ENCODE data around the gene MT1A.
A peak's percentile ranks its signal among the peaks of the same experiment; 100 is the strongest.
"Not testable (repeated sequence)": the region's sequence is repeated elsewhere in the genome, so short reads cannot be mapped to it uniquely, and the experiment has no call there.

MT1A gene

GRCh38 chr16:56610609-56611111, 27.8 kb upstream of the MT1A start:
- peak; percentile 26 for DNase-seq

GRCh38 chr16:56611281-56611833, 27.1 kb upstream of the MT1A start:
- DNase-seq = no peak

- DNase-seq = no peak
Observed at GRCh38 chr16:56613706-56614105, 24.8 kb upstream of the MT1A start.

DNA sequence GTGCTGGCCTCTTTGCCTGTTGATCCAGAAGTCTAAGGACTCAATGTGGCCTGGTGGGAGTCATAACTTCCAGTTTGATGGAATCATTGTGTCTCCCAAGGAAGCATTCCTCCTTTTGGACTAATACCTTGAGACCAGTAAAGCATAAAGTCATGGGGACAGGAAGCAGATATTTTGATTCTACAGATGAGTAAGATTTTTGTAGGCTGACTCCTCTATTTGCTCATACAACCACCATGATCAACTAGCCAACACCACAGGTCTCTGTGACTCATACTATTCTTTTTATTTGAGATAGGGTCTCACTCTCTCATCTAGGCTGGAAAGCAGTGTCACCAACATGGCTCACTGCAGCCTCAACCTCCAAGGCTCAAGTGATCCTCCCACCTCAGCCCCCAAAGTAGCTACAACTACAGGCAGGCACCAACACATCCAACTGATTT, 23.9 kb upstream of the MT1A start:
- peak; percentile 87 for DNase-seq

DNA sequence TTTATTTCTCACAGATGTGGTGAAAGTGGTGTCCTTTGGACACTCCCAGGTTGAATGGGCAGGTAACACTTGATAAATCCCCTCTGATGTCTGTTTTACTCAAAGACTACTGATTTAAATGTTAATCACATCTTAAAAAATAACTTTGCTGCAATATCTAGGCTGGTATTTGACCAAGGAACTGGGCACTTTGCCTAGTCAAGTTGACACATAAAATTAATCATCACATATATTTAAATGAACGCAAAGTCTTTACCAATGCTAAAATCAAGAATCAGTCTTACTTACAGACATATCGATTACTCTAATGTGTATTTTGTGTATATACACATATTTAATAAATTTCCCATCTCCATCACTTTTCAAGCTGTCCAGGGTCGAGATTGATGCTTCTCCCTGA, 23.1 kb upstream of the MT1A start:
- DNase-seq = peak; percentile 59

DNA sequence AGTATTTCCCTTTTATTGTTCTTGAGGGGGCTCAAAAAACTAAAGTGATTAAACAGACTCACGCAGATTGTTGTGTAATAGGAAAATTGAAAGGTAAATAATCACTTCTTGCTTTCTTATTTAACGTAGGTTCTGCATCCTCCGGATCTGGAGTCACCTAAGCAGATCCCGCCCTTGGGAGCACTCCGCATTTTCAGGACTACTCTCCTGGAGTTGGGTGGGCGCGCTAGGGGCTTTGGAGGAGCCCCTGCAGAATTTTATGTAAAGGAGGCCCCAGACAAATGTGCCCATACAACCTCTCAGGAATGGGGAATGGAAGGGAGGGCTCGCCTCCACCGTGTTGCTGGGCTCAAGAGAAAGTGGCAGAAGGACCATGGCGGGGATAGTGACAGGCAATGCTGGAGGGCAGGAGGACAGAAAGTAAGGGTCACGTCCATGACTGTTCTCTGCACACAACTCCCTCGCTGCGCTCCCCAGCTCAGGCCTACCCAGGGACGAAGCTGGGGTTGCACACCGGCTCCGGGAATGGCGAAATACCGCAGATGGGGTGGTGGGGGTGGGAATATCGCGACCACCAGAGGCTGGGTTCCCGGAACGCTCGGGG, 21.8 kb upstream of the MT1A start:
- DNase-seq = no peak

GRCh38 chr16:56617212-56618085, 21.0 kb upstream of the MT1A start:
- DNase-seq = peak; percentile 60

GRCh38 chr16:56618138-56618537, 20.3 kb upstream of the MT1A start:
- no peak for DNase-seq

GRCh38 chr16:56620339-56620897, 18.0 kb upstream of the MT1A start:
- no peak for DNase-seq

DNA sequence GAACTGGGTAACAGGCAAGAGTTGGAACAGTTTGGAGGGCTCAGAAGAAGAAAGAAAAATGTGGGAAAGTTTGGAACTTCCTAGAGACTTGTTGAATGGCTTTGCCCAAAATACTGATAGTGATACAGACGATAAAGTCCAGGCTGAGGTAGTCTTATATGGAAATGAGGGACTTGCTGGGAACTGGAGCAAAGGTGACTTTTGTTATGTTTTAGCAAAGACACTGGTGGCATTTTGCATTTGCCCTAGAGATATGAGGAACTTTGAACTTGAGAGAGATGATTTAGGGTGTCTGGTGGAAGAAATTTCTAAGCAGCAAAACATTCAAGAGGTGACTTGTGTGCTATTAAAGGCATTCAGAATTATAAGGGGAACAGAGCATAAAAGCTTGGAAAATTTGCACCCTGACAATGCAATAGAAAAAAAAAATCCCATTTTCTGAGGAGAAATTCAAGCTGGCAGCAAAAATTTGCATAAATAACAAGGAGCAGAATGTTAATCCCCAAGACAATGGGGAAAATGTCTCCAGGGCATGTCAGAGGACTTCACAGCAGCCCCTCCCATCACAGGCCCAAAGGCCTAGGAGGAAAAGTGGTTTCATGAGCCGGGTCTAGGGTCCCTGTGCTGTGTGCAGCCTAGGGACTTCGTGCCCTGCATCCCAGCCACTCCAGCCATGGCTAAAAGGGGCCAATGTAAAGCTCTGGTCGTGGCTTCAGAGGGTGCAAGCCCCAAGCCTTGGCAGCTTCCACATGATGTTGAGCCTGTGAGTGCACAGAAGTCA, 16.6 kb upstream of the MT1A start:
- DNase-seq = not testable (repeated sequence)

- DNase-seq = not testable (repeated sequence)
Observed at GRCh38 chr16:56623184-56623583, 15.3 kb upstream of the MT1A start.

DNA sequence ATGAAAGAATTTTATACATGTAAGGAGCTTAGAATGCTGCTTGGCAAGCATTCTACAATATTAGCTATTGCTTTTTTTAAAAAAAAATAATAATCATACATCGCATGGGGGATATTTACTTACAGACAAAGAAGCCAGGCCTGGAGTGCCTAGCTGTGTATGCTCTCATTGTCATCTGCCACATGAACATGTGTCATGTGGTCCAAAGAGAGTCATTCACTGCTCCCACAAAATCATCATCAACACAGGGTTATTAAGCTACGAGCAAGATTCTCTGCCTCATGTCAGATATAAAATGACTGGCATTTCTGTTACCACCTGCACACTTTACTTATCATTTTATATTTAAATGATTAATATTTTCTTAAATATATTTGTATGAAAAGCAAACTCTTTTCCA, 14.8 kb upstream of the MT1A start:
- no peak for DNase-seq

DNA sequence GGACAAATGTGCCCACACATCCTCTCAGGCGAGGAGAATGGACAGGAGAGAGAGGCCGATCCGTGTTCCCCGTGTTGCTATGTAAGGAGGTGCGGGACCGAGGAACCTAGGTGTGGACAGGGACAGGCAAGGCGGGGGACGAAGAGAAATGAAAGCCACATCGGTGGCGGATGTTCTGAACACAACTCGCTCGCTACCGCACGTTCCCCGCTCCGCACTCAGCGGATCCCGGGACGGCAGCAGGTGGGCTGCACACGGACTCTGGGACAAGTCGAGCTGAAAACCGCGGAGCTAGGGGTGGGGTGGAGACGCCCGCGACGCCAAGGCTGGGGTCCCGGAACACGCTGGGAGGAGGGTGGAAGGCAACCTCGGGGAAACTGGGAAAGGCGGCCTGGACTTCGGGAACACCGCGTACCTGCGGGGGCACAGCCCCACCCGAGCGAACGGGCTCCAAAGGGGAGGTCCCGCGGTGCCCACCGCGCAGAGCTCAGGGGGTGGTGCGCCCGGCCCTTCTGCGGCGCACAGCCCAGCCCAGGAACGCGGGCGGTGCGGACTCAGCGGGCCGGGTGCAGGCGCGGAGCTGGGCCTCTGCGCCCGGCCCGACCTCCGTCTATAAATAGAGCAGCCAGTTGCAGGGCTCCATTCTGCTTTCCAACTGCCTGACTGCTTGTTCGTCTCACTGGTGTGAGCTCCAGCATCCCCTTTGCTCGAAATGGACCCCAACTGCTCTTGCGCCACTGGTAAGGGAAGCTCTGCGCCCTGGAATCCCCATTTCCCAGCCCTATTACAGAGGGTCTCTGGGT, 13.1 kb upstream of the MT1A start, which contains the start of gene MT1E:
MT1E (plus strand) TSS at position 642 of the 803 bp plus-strand sequence; CDS start at position 713, 71 bp downstream.
- DNase-seq = peak; percentile 88

GRCh38 chr16:56625943-56626654, 12.4 kb upstream of the MT1A start:
- DNase-seq = peak; percentile 68

- DNase-seq = no peak
Observed at GRCh38 chr16:56626685-56627084, 11.8 kb upstream of the MT1A start.

DNA sequence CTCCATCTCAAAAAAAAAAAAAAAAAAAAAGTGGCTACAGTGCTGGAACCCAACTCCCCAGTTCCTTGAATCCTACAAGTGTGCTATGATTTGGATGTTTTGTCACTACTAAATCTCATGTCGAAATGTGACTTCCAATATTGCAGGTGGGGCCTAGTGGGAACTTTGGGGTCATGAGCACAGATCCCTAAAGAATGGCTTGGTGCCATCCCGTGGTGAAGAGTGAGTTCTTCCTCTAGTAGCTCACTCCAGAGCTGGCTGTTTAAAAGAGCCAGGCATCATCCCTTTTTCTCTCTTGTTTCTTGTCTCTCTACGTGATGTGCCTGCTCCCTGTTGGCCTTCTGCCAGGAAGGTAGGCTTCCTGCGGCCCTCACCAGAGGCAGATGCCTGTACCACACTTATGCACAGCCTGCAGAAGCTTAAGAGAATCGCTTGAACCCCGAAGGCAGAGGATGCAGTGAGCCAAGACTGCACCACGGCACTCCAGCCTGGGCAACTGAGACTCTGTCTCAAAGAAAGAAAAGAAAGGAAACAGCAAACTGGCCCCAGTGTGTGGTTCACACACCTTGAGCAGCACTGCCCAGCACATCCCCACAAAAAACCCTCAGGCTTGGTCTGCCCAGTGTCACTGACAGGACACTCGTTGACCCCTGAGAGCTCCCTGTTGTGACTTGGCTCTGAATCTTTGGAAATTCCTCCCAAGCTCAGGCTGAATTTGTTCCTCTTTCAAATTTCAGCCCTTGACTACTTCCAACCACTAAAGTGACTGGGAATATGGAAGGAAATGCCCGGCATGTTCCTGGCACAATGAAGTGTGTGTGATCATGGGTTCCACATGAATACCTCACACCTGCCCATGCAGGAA, 9.7 kb upstream of the MT1A start:
- DNase-seq = no peak

DNA sequence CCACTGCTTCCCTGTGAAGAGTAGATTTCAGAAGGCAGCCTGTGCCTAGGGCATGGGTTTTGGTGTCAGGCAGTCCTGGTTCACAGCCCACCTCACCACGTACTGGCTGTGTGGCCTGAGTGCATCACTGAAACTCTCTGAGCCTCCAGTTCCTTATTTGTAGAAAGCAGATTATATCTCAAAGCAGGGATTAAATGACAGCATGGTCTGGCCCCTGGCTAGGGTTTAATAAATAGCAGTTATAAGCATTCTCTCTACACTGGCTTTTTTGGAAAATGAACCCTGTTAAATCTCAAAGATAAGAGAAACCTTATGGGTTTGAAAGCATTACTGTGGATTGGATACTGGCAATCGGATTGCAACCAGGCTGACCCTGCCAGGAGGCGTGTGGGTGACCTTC, 8.9 kb upstream of the MT1A start:
- no peak for DNase-seq

DNA sequence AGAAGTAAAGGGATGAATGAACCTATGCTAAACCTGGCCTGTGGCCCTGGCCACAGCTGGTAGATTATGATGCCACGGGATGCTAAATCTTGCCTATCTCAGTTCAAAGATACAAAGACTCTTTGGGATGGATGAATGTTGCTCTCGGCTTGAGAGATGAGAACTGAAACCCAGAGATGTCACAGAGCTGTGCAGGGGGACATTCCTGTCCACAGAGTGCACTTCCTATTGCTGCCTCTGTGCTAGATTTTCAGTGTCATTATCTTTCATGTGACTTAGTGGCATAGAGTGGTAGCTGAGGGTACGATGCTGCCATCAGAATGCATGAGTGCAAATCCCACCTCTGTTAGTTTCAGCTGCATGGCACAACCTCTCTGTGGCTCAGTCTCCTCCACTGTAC, 8.3 kb upstream of the MT1A start:
- DNase-seq = no peak

GRCh38 chr16:56631197-56631596, 7.3 kb upstream of the MT1A start:
- DNase-seq = no peak

GRCh38 chr16:56631832-56632155, 6.7 kb upstream of the MT1A start:
- DNase-seq = no peak

Measured in fibroblast of skin of right biceps (primary cell).